ENCODE results near the gene SPPL2B.

DNA sequence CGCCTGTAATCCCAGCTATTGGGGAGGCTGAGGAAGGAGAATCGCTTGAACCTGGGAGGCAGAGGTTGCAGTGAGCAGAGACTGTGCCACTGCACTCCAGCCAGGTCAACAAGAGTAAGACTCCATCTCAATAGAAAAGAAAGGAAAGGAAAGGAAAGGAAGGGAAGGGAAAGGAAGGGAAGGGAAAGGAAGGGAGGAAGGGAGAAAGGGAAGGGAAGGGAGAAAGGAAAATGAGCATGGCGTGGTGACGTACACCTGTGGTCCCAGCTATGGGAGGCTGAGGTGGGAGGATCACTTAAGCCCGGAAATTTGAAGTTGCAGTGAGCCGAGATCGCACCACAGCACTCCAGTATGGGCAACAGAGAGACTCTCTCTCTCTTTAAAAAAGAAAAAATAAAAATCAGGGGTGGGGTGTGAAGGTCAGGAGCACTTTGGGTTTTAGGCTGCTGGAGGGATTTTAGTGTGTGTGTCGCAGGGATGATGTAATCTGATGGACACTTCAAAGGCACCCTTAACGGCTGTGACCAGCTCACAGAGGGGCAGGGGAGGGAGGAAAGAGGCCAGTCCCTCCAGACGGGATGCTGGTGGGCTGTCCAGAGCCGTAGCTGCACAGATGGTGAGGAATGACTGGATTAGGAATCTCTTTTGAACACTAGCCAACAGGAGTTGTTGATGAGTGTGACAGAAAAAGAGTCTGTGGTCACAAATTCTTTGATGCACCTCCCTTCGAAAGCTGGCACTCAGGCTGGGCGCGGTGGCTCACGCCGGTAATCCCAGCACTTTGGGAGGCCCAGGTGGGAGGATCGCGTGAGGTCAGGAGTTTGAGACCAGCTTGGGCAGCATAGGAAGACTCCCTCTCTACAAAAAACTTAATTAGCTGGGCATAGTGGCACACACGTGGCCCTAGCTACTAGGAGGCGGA lies 59.1 kb downstream of the SPPL2B start:
- TF ChIP-seq JUNB (IDR thresholded peaks at IDR 0.05; ENCODE audit: unreplicated experiment) (no peak), POLR2AphosphoS5 (IDR thresholded peaks at IDR 0.05; ENCODE audit: low read depth) (no peak), EZH2phosphoT487 (IDR thresholded peaks at IDR 0.05; ENCODE audit: unreplicated experiment) (no peak), ZNF331 (CRISPR knock-in tag; IDR thresholded peaks at IDR 0.05; ENCODE audit: low read depth) (no peak), EZH2 (IDR thresholded peaks at IDR 0.05; ENCODE audit: low read depth, unreplicated experiment) (no peak)
- TF ChIP-seq, protein P1, sequence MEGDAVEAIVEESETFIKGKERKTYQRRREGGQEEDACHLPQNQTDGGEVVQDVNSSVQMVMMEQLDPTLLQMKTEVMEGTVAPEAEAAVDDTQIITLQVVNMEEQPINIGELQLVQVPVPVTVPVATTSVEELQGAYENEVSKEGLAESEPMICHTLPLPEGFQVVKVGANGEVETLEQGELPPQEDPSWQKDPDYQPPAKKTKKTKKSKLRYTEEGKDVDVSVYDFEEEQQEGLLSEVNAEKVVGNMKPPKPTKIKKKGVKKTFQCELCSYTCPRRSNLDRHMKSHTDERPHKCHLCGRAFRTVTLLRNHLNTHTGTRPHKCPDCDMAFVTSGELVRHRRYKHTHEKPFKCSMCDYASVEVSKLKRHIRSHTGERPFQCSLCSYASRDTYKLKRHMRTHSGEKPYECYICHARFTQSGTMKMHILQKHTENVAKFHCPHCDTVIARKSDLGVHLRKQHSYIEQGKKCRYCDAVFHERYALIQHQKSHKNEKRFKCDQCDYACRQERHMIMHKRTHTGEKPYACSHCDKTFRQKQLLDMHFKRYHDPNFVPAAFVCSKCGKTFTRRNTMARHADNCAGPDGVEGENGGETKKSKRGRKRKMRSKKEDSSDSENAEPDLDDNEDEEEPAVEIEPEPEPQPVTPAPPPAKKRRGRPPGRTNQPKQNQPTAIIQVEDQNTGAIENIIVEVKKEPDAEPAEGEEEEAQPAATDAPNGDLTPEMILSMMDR (conservative IDR thresholded peaks at IDR 0.05; ENCODE audit: low read depth in 2 of 2), result no peak
- TF ChIP-seq, protein P2, sequence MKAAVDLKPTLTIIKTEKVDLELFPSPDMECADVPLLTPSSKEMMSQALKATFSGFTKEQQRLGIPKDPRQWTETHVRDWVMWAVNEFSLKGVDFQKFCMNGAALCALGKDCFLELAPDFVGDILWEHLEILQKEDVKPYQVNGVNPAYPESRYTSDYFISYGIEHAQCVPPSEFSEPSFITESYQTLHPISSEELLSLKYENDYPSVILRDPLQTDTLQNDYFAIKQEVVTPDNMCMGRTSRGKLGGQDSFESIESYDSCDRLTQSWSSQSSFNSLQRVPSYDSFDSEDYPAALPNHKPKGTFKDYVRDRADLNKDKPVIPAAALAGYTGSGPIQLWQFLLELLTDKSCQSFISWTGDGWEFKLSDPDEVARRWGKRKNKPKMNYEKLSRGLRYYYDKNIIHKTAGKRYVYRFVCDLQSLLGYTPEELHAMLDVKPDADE (IDR thresholded peaks at IDR 0.05), result no peak
